ENCODE results near the gene ALOX15B.

- TF ChIP-seq POLR2A (IDR thresholded peaks at IDR 0.05; ENCODE audit: borderline replicate concordance, extremely low read depth, insufficient read depth, insufficient read length) (no peak), POLR2AphosphoS5 (IDR thresholded peaks at IDR 0.05; ENCODE audit: low read depth, low read length) (no peak), ZFX (IDR thresholded peaks at IDR 0.05) (no peak), CTCF (IDR thresholded peaks at IDR 0.05 in 2 of 3, conservative IDR thresholded peaks at IDR 0.05 in 1 of 3; ENCODE audit: borderline replicate concordance in 1 of 3, insufficient read depth in 1 of 3, low read depth in 2 of 3, low read length in 2 of 3) (no peak), SIN3A (IDR thresholded peaks at IDR 0.05; ENCODE audit: low read depth) (no peak), CBX3 (IDR thresholded peaks at IDR 0.05; ENCODE audit: low read depth) (no peak), EZH2 (IDR thresholded peaks at IDR 0.05) (no peak), REST (IDR thresholded peaks at IDR 0.05; ENCODE audit: low read depth) (no peak), ZBTB33 (IDR thresholded peaks at IDR 0.05; ENCODE audit: extremely low read depth, insufficient replicate concordance, low read length) (no peak), YY1 (IDR thresholded peaks at IDR 0.05; ENCODE audit: extremely low read depth, insufficient replicate concordance, low read depth, low read length) (no peak), EZH2phosphoT487 (IDR thresholded peaks at IDR 0.05; ENCODE audit: borderline replicate concordance) (no peak), JUND (IDR thresholded peaks at IDR 0.05) (no peak)
Measured at GRCh38 chr17:8075081-8075480, 36.2 kb downstream of the ALOX15B start.

All from HCT116 (cell line).